Activated naive CD8-positive, alpha-beta T cell (primary cell): ENCODE data around the gene EDIL3.

Experiments used
- H3K27ac Mint-ChIP-seq: one replicate; pipeline ENCODE4 v1.8.0; 2021; ENCODE audit warnings: mixed read lengths
- H3K27me3 Mint-ChIP-seq: one replicate; pipeline ENCODE4 v1.8.0; 2021; ENCODE audit warnings: mixed read lengths
- H3K36me3 Mint-ChIP-seq: one replicate; pipeline ENCODE4 v1.8.0; 2021; ENCODE audit warnings: mixed read lengths
- H3K4me1 Mint-ChIP-seq: one replicate; pipeline ENCODE4 v1.8.0; 2021; ENCODE audit warnings: low read depth, mixed read lengths
- H3K4me3 Mint-ChIP-seq: one replicate; pipeline ENCODE4 v1.8.0; 2021; ENCODE audit warnings: mild to moderate bottlenecking, mixed read lengths
- H3K9me3 Mint-ChIP-seq: one replicate; pipeline ENCODE4 v1.8.0; 2021; ENCODE audit warnings: low read depth, mixed read lengths

Gene EDIL3

GRCh38 chr5:84384604-84385575 lies at the start of gene EDIL3:
Gene EDIL3 (minus strand): TSS chr5:84384880. CDS start chr5:84384374, 506 bp downstream.
- Mint-ChIP-seq H3K4me1 (peaks cover 6% of the 10 kb centered on the region), H3K27ac (no peak within 1 kb of the TSS), H3K9me3 (no peaks in the 10 kb centered on the region), H3K4me3 (no peak within 1 kb of the TSS), H3K27me3 (peaks cover 31% of the 10 kb centered on the region), H3K36me3 (no peaks in the 10 kb centered on the region)

- H3K36me3 Mint-ChIP-seq, result no peaks in the 10 kb centered on the region
- H3K4me3 Mint-ChIP-seq, result no peak overlapping the region
- H3K27me3 Mint-ChIP-seq, result no peaks in the 10 kb centered on the region
- no peaks in the 10 kb centered on the region for H3K4me1 Mint-ChIP-seq
- no peaks in the 10 kb centered on the region for H3K9me3 Mint-ChIP-seq
- H3K27ac Mint-ChIP-seq, result no peak overlapping the region
These were observed 48.8 kb upstream of the EDIL3 start for GRCh38 chr5:84433461-84433860.

GRCh38 chr5:84430863-84431663 lies 46.4 kb upstream of the EDIL3 start:
- Mint-ChIP-seq H3K9me3 (no peaks in the 10 kb centered on the region), H3K36me3 (no peaks in the 10 kb centered on the region), H3K27ac (no peak overlapping the region), H3K4me3 (no peak overlapping the region), H3K27me3 (no peaks in the 10 kb centered on the region), H3K4me1 (no peaks in the 10 kb centered on the region)

- Mint-ChIP-seq H3K4me1 (no peaks in the 10 kb centered on the region), H3K27me3 (no peaks in the 10 kb centered on the region), H3K36me3 (no peaks in the 10 kb centered on the region)
These were observed 45.4 kb upstream of the EDIL3 start for GRCh38 chr5:84430079-84430478.

GRCh38 chr5:84425365-84425881 lies 40.7 kb upstream of the EDIL3 start:
- Mint-ChIP-seq H3K27ac (no peak overlapping the region), H3K4me1 (no peaks in the 10 kb centered on the region), H3K36me3 (no peaks in the 10 kb centered on the region), H3K9me3 (no peaks in the 10 kb centered on the region), H3K4me3 (no peak overlapping the region), H3K27me3 (no peaks in the 10 kb centered on the region)

More at GRCh38 chr5:84430079-84430478, 45.4 kb upstream of the EDIL3 start:
- Mint-ChIP-seq H3K4me3 (no peak overlapping the region), H3K27ac (no peak overlapping the region), H3K9me3 (no peaks in the 10 kb centered on the region)

GRCh38 chr5:84419742-84420141 lies 35.1 kb upstream of the EDIL3 start:
- Mint-ChIP-seq H3K4me1 (no peaks in the 10 kb centered on the region), H3K9me3 (peaks cover 7% of the 10 kb centered on the region), H3K4me3 (no peak overlapping the region), H3K36me3 (no peaks in the 10 kb centered on the region), H3K27me3 (no peaks in the 10 kb centered on the region), H3K27ac (no peak overlapping the region)

- Mint-ChIP-seq H3K9me3 (no peaks in the 10 kb centered on the region), H3K36me3 (no peaks in the 10 kb centered on the region), H3K27me3 (no peaks in the 10 kb centered on the region), H3K4me1 (no peaks in the 10 kb centered on the region), H3K4me3 (no peak overlapping the region), H3K27ac (no peak overlapping the region)
These were observed 27.3 kb upstream of the EDIL3 start for GRCh38 chr5:84411832-84412605.

- Mint-ChIP-seq H3K4me3 (no peak overlapping the region), H3K36me3 (no peaks in the 10 kb centered on the region), H3K27ac (no peak overlapping the region), H3K9me3 (no peaks in the 10 kb centered on the region), H3K4me1 (no peaks in the 10 kb centered on the region), H3K27me3 (no peaks in the 10 kb centered on the region)
These were observed 21.4 kb upstream of the EDIL3 start for GRCh38 chr5:84406111-84406510.

- H3K27me3 Mint-ChIP-seq, result no peaks in the 10 kb centered on the region
- H3K4me1 Mint-ChIP-seq, result no peaks in the 10 kb centered on the region
- no peaks in the 10 kb centered on the region for H3K36me3 Mint-ChIP-seq
- no peak overlapping the region for H3K4me3 Mint-ChIP-seq
- no peaks in the 10 kb centered on the region for H3K9me3 Mint-ChIP-seq
- no peak overlapping the region for H3K27ac Mint-ChIP-seq
These were observed 19.1 kb upstream of the EDIL3 start for GRCh38 chr5:84403773-84404172.

GRCh38 chr5:84397385-84397784 lies 12.7 kb upstream of the EDIL3 start:
- Mint-ChIP-seq H3K9me3 (no peaks in the 10 kb centered on the region), H3K36me3 (no peaks in the 10 kb centered on the region), H3K4me3 (no peak overlapping the region), H3K27me3 (no peaks in the 10 kb centered on the region), H3K27ac (no peak overlapping the region), H3K4me1 (no peaks in the 10 kb centered on the region)

GRCh38 chr5:84393969-84394368 lies 9.3 kb upstream of the EDIL3 start:
- Mint-ChIP-seq H3K27me3 (no peaks in the 10 kb centered on the region), H3K36me3 (no peaks in the 10 kb centered on the region), H3K4me1 (no peaks in the 10 kb centered on the region), H3K9me3 (no peaks in the 10 kb centered on the region), H3K27ac (no peak overlapping the region), H3K4me3 (no peak overlapping the region)

- Mint-ChIP-seq H3K9me3 (no peaks in the 10 kb centered on the region), H3K36me3 (no peaks in the 10 kb centered on the region), H3K4me3 (no peak overlapping the region), H3K27ac (no peak overlapping the region), H3K27me3 (no peaks in the 10 kb centered on the region), H3K4me1 (no peaks in the 10 kb centered on the region)
These were observed 8.2 kb upstream of the EDIL3 start for GRCh38 chr5:84392836-84393235.

GRCh38 chr5:84385705-84386104 lies 1.0 kb upstream of the EDIL3 start:
- Mint-ChIP-seq H3K36me3 (no peaks in the 10 kb centered on the region), H3K4me3 (no peak overlapping the region)

GRCh38 chr5:84383816-84384603 lies 670 bp downstream of the EDIL3 start:
- no peaks in the 10 kb centered on the region for H3K36me3 Mint-ChIP-seq
- no peak overlapping the region for H3K27ac Mint-ChIP-seq
- no peaks in the 10 kb centered on the region for H3K9me3 Mint-ChIP-seq
- peaks cover 6% of the 10 kb centered on the region for H3K4me1 Mint-ChIP-seq
- peaks cover 31% of the 10 kb centered on the region for H3K27me3 Mint-ChIP-seq
- H3K4me3 Mint-ChIP-seq, result no peak overlapping the region

More at GRCh38 chr5:84385705-84386104, 1.0 kb upstream of the EDIL3 start:
- Mint-ChIP-seq H3K4me1 (peaks cover 6% of the 10 kb centered on the region), H3K9me3 (no peaks in the 10 kb centered on the region), H3K27ac (no peak overlapping the region), H3K27me3 (peaks cover 31% of the 10 kb centered on the region)
